HUES48 (cell line): ENCODE data around the gene NBPF20.
"Not testable (repeated sequence)": the region's sequence is repeated elsewhere in the genome, so short reads cannot be mapped to it uniquely, and the experiment has no call there.

ENCODE experiments used
- H3K27ac ChIP-seq: one replicate; pipeline ENCODE4 v1.7.0; 2013; ENCODE audit warnings: low read depth, low read length, inconsistent platforms
- H3K27me3 ChIP-seq: 2 replicates; pipeline ENCODE4 v1.6.1; 2013; ENCODE audit warnings: mild to moderate bottlenecking, low read length; ENCODE audit not compliant: control insufficient read depth, insufficient read depth
- H3K36me3 ChIP-seq: 2 replicates; pipeline ENCODE4 v1.6.1; 2013; ENCODE audit warnings: low read length; ENCODE audit not compliant: control insufficient read depth, insufficient read depth
- H3K4me1 ChIP-seq: 2 replicates; pipeline ENCODE4 v1.6.1; 2013; ENCODE audit warnings: mild to moderate bottlenecking, low read length; ENCODE audit not compliant: control insufficient read depth, insufficient read depth
- H3K4me3 ChIP-seq: 2 replicates; pipeline ENCODE4 v1.5.1; 2013; ENCODE audit warnings: mild to moderate bottlenecking, low read depth, low read length
- H3K9ac ChIP-seq: 2 replicates; pipeline ENCODE4 v1.6.1; 2013; ENCODE audit warnings: mild to moderate bottlenecking, low read depth, low read length, moderate library complexity
- H3K9me3 ChIP-seq: 2 replicates; pipeline ENCODE4 v1.6.1; 2013; ENCODE audit warnings: low read length; ENCODE audit not compliant: control insufficient read depth, insufficient read depth

NBPF20 gene

GRCh38 chr1:145459063-145459462 lies 33.7 kb upstream of the NBPF20 start:
- not testable (repeated sequence) for H3K4me3 ChIP-seq, H3K27ac ChIP-seq, H3K9me3 ChIP-seq, H3K9ac ChIP-seq, H3K36me3 ChIP-seq, H3K4me1 ChIP-seq
- peaks cover 21% of the 10 kb centered on the region for H3K27me3 ChIP-seq

DNA sequence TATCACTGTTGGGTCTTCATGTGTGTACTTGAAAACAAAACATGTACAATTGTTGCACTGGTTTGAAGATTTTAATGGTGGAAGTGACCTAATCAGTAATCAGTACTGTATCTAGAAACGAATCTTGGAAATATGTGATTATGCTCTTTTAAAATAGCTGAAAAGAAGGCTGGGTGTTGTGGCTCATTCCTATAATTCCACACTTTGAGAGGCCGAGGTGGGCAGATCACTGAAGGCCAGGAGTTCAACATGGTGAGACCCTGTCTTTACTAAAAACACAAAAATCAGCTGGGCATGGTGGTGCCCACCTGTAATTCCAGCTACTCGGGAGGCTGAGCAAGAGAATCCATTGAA lies 29.4 kb upstream of the NBPF20 start:
- not testable (repeated sequence) for H3K36me3 ChIP-seq, H3K9ac ChIP-seq, H3K4me1 ChIP-seq, H3K9me3 ChIP-seq, H3K27ac ChIP-seq, H3K4me3 ChIP-seq
- peaks cover 27% of the 10 kb centered on the region for H3K27me3 ChIP-seq

GRCh38 chr1:145453873-145454823 lies 28.7 kb upstream of the NBPF20 start:
- H3K4me3 ChIP-seq: peak overlapping the region; percentile 29; the same call in 1 of the 2 replicates
- H3K36me3 ChIP-seq, H3K9ac ChIP-seq, H3K27ac ChIP-seq, H3K4me1 ChIP-seq, H3K9me3 ChIP-seq: not testable (repeated sequence)
- H3K27me3 ChIP-seq: peaks cover 27% of the 10 kb centered on the region

- not testable (repeated sequence) for H3K4me1 ChIP-seq, H3K27ac ChIP-seq, H3K9me3 ChIP-seq, H3K4me3 ChIP-seq, H3K9ac ChIP-seq, H3K36me3 ChIP-seq
- peaks cover 27% of the 10 kb centered on the region for H3K27me3 ChIP-seq
These were observed 27.1 kb upstream of the NBPF20 start for GRCh38 chr1:145452506-145452905.

GRCh38 chr1:145451914-145452313 lies 26.5 kb upstream of the NBPF20 start:
- not testable (repeated sequence) for H3K4me3 ChIP-seq, H3K9ac ChIP-seq, H3K27ac ChIP-seq, H3K4me1 ChIP-seq, H3K9me3 ChIP-seq, H3K36me3 ChIP-seq
- peaks cover 27% of the 10 kb centered on the region for H3K27me3 ChIP-seq

DNA sequence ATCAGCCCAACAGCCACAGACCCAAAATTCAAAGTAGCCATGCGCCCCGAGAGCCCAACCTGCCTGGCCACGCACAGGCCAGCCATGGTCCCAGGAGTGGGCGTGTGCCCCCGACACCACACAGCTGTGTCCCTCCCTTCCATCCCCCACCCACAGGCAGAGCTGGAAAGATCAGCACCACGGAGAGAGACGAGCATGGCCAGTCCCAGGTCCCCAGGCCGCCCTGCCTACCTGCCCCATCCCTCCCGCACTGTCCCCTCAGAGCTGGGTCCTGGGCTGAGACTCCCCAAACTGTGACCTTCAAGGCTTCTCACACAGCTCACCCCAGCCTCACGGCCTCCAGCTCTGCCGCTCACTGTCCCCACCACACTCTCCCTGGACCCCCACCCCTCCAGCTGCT lies 19.8 kb upstream of the NBPF20 start:
- not testable (repeated sequence) for H3K4me1 ChIP-seq, H3K27ac ChIP-seq, H3K36me3 ChIP-seq, H3K9ac ChIP-seq, H3K27me3 ChIP-seq, H3K4me3 ChIP-seq, H3K9me3 ChIP-seq

DNA sequence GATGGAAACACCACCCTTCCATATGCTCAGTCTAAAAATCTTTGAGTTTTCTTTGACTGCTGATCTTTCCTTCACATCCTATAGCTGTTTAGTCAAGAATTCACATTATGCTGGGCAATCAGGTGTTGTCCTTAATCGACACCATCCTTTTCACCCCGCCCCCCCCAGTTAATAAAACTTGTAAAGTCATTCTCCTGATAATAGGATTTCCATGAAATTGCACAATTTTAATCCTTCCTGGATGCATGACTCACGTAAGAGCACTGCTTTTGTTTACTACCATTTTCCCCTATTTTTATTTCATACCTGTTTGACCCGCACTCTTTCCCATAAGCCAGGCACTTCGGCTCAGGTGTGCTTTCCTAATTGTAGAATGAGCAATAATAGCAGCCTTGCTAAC lies 16.9 kb upstream of the NBPF20 start:
- H3K27me3 ChIP-seq, H3K27ac ChIP-seq, H3K9ac ChIP-seq, H3K36me3 ChIP-seq, H3K4me3 ChIP-seq, H3K4me1 ChIP-seq, H3K9me3 ChIP-seq: not testable (repeated sequence)

- not testable (repeated sequence) for H3K9me3 ChIP-seq, H3K27ac ChIP-seq, H3K4me1 ChIP-seq, H3K36me3 ChIP-seq, H3K9ac ChIP-seq
- peak overlapping the region; percentile 59 for H3K4me3 ChIP-seq
- peaks cover 71% of the 10 kb centered on the region for H3K27me3 ChIP-seq
These were observed 6.2 kb upstream of the NBPF20 start for GRCh38 chr1:145431363-145432256.

GRCh38 chr1:145430830-145431229 lies 5.4 kb upstream of the NBPF20 start:
- not testable (repeated sequence) for H3K4me1 ChIP-seq, H3K9ac ChIP-seq, H3K27ac ChIP-seq, H3K36me3 ChIP-seq, H3K4me3 ChIP-seq, H3K9me3 ChIP-seq
- H3K27me3 ChIP-seq: peaks cover 75% of the 10 kb centered on the region

- not testable (repeated sequence) for H3K9ac ChIP-seq, H3K9me3 ChIP-seq, H3K4me1 ChIP-seq, H3K4me3 ChIP-seq, H3K36me3 ChIP-seq, H3K27ac ChIP-seq
- peaks cover 81% of the 10 kb centered on the region for H3K27me3 ChIP-seq
These were observed 3.9 kb upstream of the NBPF20 start for GRCh38 chr1:145429329-145429728.
